ENCODE data around the gene SLC35G3.
"Not testable (repeated sequence)": the region's sequence is repeated elsewhere in the genome, so short reads cannot be mapped to it uniquely, and the experiment has no call there.

Gene SLC35G3

GRCh38 chr17:35235917-35236316, 41.7 kb upstream of the SLC35G3 start:
- no peak overlapping the region for H3K27ac ChIP-seq (ENCODE audit: low read depth, low read length)
- no peaks in the 10 kb centered on the region for H3K9me2 ChIP-seq (replicated peaks; ENCODE audit: insufficient read depth, low read length)
- no peaks in the 10 kb centered on the region for H3K27me3 ChIP-seq (ENCODE audit: low read length)
- no peak overlapping the region for H2AFZ ChIP-seq (ENCODE audit: low read depth, low read length, severe bottlenecking)
- no peak overlapping the region for H3K4me2 ChIP-seq (ENCODE audit: low read depth, low read length, poor library complexity, severe bottlenecking)
- no peak overlapping the region for H3K9ac ChIP-seq (ENCODE audit: low read length)
- no peaks in the 10 kb centered on the region for H3F3A ChIP-seq (ENCODE audit: insufficient read depth)
- H3K79me2 ChIP-seq (ENCODE audit: insufficient read depth, low read length), result no peaks in the 10 kb centered on the region
- TF ChIP-seq CTCF (IDR thresholded peaks at IDR 0.05; ENCODE audit: insufficient read depth, low read length, poor library complexity, severe bottlenecking) (no peak), EZH2phosphoT487 (conservative IDR thresholded peaks at IDR 0.05; ENCODE audit: low read length) (no peak)
- H3K36me3 ChIP-seq (ENCODE audit: low read length), result no peaks in the 10 kb centered on the region
- H4K20me1 ChIP-seq (ENCODE audit: low read depth, low read length), result no peaks in the 10 kb centered on the region
- no peaks in the 10 kb centered on the region for H3K9me3 ChIP-seq (ENCODE audit: insufficient read depth, low read length)
- no peak overlapping the region for H3K4me3 ChIP-seq (ENCODE audit: insufficient read depth, low read length, poor library complexity, severe bottlenecking)

GRCh38 chr17:35235289-35235688, 41.1 kb upstream of the SLC35G3 start:
- no peaks in the 10 kb centered on the region for H3K9me3 ChIP-seq (ENCODE audit: insufficient read depth, low read length)

GRCh38 chr17:35234315-35234714, 40.1 kb upstream of the SLC35G3 start:
- not testable (repeated sequence) for H3K9ac ChIP-seq (ENCODE audit: low read length); H3K4me3 ChIP-seq (ENCODE audit: insufficient read depth, low read length, poor library complexity, severe bottlenecking); H3K79me2 ChIP-seq (ENCODE audit: insufficient read depth, low read length); H3F3A ChIP-seq (ENCODE audit: insufficient read depth); H3K9me3 ChIP-seq (ENCODE audit: insufficient read depth, low read length); H3K36me3 ChIP-seq (ENCODE audit: low read length); H3K4me2 ChIP-seq (ENCODE audit: low read depth, low read length, poor library complexity, severe bottlenecking); H3K27ac ChIP-seq (ENCODE audit: low read depth, low read length); H3K9me2 ChIP-seq (replicated peaks; ENCODE audit: insufficient read depth, low read length); H4K20me1 ChIP-seq (ENCODE audit: low read depth, low read length); H2AFZ ChIP-seq (ENCODE audit: low read depth, low read length, severe bottlenecking); H3K27me3 ChIP-seq (ENCODE audit: low read length)

More at GRCh38 chr17:35235289-35235688, 41.1 kb upstream of the SLC35G3 start:
- no peaks in the 10 kb centered on the region for H3K36me3 ChIP-seq (ENCODE audit: low read length)
- H2AFZ ChIP-seq (ENCODE audit: low read depth, low read length, severe bottlenecking), result no peak overlapping the region
- no peak overlapping the region for H3K4me3 ChIP-seq (ENCODE audit: insufficient read depth, low read length, poor library complexity, severe bottlenecking)
- no peak overlapping the region for H3K9ac ChIP-seq (ENCODE audit: low read length)
- TF ChIP-seq CTCF (IDR thresholded peaks at IDR 0.05; ENCODE audit: insufficient read depth, low read length, poor library complexity, severe bottlenecking) (no peak), EZH2phosphoT487 (conservative IDR thresholded peaks at IDR 0.05; ENCODE audit: low read length) (no peak)
- H3K27me3 ChIP-seq (ENCODE audit: low read length), result no peaks in the 10 kb centered on the region
- no peak overlapping the region for H3K4me2 ChIP-seq (ENCODE audit: low read depth, low read length, poor library complexity, severe bottlenecking)
- H4K20me1 ChIP-seq (ENCODE audit: low read depth, low read length), result no peaks in the 10 kb centered on the region
- H3K79me2 ChIP-seq (ENCODE audit: insufficient read depth, low read length), result no peaks in the 10 kb centered on the region
- H3K27ac ChIP-seq (ENCODE audit: low read depth, low read length), result no peak overlapping the region
- H3K9me2 ChIP-seq (replicated peaks; ENCODE audit: insufficient read depth, low read length), result no peaks in the 10 kb centered on the region
- no peaks in the 10 kb centered on the region for H3F3A ChIP-seq (ENCODE audit: insufficient read depth)

- Histone ChIP-seq H3K27ac (ENCODE audit: low read depth, low read length) (no peak overlapping the region), H2AFZ (ENCODE audit: low read depth, low read length, severe bottlenecking) (no peak overlapping the region), H3K9ac (ENCODE audit: low read length) (no peak overlapping the region), H3K4me2 (ENCODE audit: low read depth, low read length, poor library complexity, severe bottlenecking) (no peak overlapping the region), H4K20me1 (ENCODE audit: low read depth, low read length) (no peaks in the 10 kb centered on the region), H3K4me3 (ENCODE audit: insufficient read depth, low read length, poor library complexity, severe bottlenecking) (no peak overlapping the region), H3K27me3 (ENCODE audit: low read length) (peaks cover 6% of the 10 kb centered on the region; the same call in 1 of the 2 replicates), H3F3A (ENCODE audit: insufficient read depth) (no peaks in the 10 kb centered on the region), H3K9me2 (replicated peaks; ENCODE audit: insufficient read depth, low read length) (no peaks in the 10 kb centered on the region), H3K9me3 (ENCODE audit: insufficient read depth, low read length) (no peaks in the 10 kb centered on the region), H3K36me3 (ENCODE audit: low read length) (no peaks in the 10 kb centered on the region), H3K79me2 (ENCODE audit: insufficient read depth, low read length) (no peaks in the 10 kb centered on the region)
- TF ChIP-seq CTCF (IDR thresholded peaks at IDR 0.05; ENCODE audit: insufficient read depth, low read length, poor library complexity, severe bottlenecking) (no peak), EZH2phosphoT487 (conservative IDR thresholded peaks at IDR 0.05; ENCODE audit: low read length) (no peak)
Observed at GRCh38 chr17:35229638-35230037, 35.4 kb upstream of the SLC35G3 start.
